ENCODE data around the gene MYPOP. TPM values are rescaled to one million over a fixed set of nuclear protein-coding genes. Genes with fewer than 3 reads are reported as not detected.

Gene MYPOP
- total and polyA plus RNA-seq, 10 of the 15 experiments (the other 5 are each of a cell fraction or from before 2014, with no cell fraction given): 0.47 to 9.4 (median 1.4) TPM

- ChIA-PET CTCF (interaction anchor here (1.2 to 9.1 kb wide), 5 partner anchors 19 to 144 kb away, joined by 3 to 194 read pairs (median 6); partner anchors contain the start of genes FOXA3 and SYMPK), POLR2A (interaction anchor here (0.6 to 9.0 kb wide), 2 partner anchors 19 to 20 kb away, joined by 3 to 178 read pairs; partner anchors contain the start of genes FOXA3 and SYMPK), RAD21 (ENCODE audit: unreplicated experiment) (interaction anchor here (7.6 kb wide), 1 partner anchor 19 kb away, joined by 159 read pairs; the partner anchor contains the start of genes FOXA3 and SYMPK), SMC1A (ENCODE audit: uncharacterized antibody, unreplicated experiment) (interaction anchor here (0.8 to 6.0 kb wide), 3 partner anchors 17 to 67 kb away, joined by 3 to 98 read pairs (median 9); partner anchors contain the start of genes FOXA3 and SYMPK)
- H3K79me2 ChIP-seq (ENCODE audit: control insufficient read depth, insufficient read depth, low read length): peaks cover 10% of the 10 kb centered on the region
- FAIRE-seq (no peak), DNase-seq (ENCODE audit: low read depth, low spot score) (no peak), ATAC-seq (no peak)
- TF ChIP-seq, protein P1, sequence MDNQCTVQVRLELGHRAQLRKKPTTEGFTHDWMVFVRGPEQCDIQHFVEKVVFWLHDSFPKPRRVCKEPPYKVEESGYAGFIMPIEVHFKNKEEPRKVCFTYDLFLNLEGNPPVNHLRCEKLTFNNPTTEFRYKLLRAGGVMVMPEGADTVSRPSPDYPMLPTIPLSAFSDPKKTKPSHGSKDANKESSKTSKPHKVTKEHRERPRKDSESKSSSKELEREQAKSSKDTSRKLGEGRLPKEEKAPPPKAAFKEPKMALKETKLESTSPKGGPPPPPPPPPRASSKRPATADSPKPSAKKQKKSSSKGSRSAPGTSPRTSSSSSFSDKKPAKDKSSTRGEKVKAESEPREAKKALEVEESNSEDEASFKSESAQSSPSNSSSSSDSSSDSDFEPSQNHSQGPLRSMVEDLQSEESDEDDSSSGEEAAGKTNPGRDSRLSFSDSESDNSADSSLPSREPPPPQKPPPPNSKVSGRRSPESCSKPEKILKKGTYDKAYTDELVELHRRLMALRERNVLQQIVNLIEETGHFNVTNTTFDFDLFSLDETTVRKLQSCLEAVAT (IDR thresholded peaks at IDR 0.05): peak; percentile 38; the same call in 1 of the 2 replicates
- TF ChIP-seq, protein P2, sequence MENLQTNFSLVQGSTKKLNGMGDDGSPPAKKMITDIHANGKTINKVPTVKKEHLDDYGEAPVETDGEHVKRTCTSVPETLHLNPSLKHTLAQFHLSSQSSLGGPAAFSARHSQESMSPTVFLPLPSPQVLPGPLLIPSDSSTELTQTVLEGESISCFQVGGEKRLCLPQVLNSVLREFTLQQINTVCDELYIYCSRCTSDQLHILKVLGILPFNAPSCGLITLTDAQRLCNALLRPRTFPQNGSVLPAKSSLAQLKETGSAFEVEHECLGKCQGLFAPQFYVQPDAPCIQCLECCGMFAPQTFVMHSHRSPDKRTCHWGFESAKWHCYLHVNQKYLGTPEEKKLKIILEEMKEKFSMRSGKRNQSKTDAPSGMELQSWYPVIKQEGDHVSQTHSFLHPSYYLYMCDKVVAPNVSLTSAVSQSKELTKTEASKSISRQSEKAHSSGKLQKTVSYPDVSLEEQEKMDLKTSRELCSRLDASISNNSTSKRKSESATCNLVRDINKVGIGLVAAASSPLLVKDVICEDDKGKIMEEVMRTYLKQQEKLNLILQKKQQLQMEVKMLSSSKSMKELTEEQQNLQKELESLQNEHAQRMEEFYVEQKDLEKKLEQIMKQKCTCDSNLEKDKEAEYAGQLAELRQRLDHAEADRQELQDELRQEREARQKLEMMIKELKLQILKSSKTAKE (IDR thresholded peaks at IDR 0.05; ENCODE audit: low read depth, poor library complexity, severe bottlenecking): no peak
- TF ChIP-seq CREM (IDR thresholded peaks at IDR 0.05; ENCODE audit: low read depth) (no peak), ZNF207 (IDR thresholded peaks at IDR 0.05; ENCODE audit: borderline replicate concordance) (no peak), HDGF (IDR thresholded peaks at IDR 0.05) (no peak), POLR2A (IDR thresholded peaks at IDR 0.05; ENCODE audit: low read depth, low read length) (peak; percentile 16; the same call in 1 of the 2 replicates)
- peaks cover 26% of the 10 kb centered on the region for H3K4me1 ChIP-seq (ENCODE audit: control insufficient read depth, insufficient read depth, low read length)
- peak overlapping the region; percentile 98 for H3K4me2 ChIP-seq (ENCODE audit: control insufficient read depth, insufficient read depth)
- intact Hi-C loops (cut with micrococcal nuclease; ENCODE audit: unreplicated experiment) (loop anchor here (1.0 kb wide), 1 partner anchor 67 kb away; no protein-coding TSS in a partner anchor), in situ Hi-C loops (cut with MboI) (no loop called here)
- H3K9me3 ChIP-seq (replicated peaks; ENCODE audit: control insufficient read depth, insufficient read depth, low read length): no peaks in the 10 kb centered on the region
- H4K20me1 ChIP-seq (ENCODE audit: control insufficient read depth, insufficient read depth): no peaks in the 10 kb centered on the region
- H3K36me3 ChIP-seq (ENCODE audit: control insufficient read depth in 2 of 2, insufficient read depth in 2 of 2, low read length in 1 of 2): peaks cover 0 to 1% of the 10 kb centered on the region in 2 experiments; a peak in 1 of 4 replicates
- 0 out of 2 replicates have a peak overlapping the region, but pooled peaks have one; percentile 49 for H3K4me3 ChIP-seq
- no peak overlapping the region for H3K9ac ChIP-seq (ENCODE audit: control insufficient read depth, insufficient read depth, low read length)
- no TSS peak for BruUV-seq (replicated peaks)
- H2AFZ ChIP-seq (ENCODE audit: control insufficient read depth, low read depth, low read length): no peak overlapping the region
- WGBS (ENCODE audit: insufficient coverage, insufficient replicate concordance, low lambda C conversion rate, missing lambda C conversion rate): 87% methylated on average over 43 of the region's 57 CpGs
- H3K27me3 ChIP-seq (replicated peaks in 1 of 2; ENCODE audit: control insufficient read depth in 2 of 2, insufficient read depth in 2 of 2, low read length in 1 of 2): no peaks in the 10 kb centered on the region
- H3K27ac ChIP-seq (ENCODE audit: control insufficient read depth, insufficient read depth): no peak overlapping the region
These were observed 18.3 kb downstream of the MYPOP start for GRCh38 chr19:45883881-45884681.

Data from GM12878 (cell line).